Activated gamma-delta T cell (primary cell): ENCODE measurements around the gene FGA.

Experiments used
- DNase-seq: peaks from one replicate; lab custom pipeline; 2025; lab: John Stamatoyannopoulos, UW
- total RNA-seq, 2 donors: gene quantifications; one replicate each; lab custom pipeline; 2026; lab: John Stamatoyannopoulos, UW

FGA gene
- 0 reads per million in 2 donors for total RNA-seq

DNA sequence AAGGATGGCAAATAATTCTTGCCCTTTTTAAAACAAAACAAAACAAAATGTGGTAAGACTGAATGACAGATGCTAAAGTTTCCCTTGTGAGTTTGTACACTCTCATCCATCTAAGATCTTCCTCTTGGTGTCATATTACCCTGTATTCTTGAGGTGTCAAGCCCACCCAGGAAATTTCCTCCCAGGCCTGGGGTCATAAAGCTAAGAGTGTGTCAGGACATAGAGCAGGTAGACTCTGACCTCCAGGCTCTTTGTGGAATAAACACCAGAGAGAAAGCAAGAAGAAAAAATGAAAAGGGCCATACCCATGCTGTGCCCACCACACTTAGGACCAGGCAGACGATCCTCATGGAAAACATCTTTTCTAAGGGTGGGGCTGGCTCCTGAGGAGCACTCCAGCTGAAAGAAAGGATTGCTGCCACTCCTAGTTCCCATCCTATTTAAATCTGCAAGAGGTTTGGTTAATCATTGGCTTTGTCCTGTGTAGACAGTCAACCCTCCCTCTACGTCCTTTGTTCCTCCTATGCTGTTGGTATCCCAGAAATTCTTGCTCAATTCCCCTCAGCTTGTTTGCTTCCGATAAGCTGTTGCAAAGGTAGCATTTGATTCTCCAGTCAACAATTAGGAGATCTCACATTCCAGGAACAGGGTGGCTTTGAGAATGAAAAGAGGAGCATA is at the start of gene FGA:
FGA (minus strand) TSS at position 414 of the 678 bp plus-strand sequence; CDS start at position 359, 55 bp downstream.
- no peak for DNase-seq

GRCh38 chr4:154634058-154634457 is 43.5 kb upstream of the FGA start:
- DNase-seq = no peak

GRCh38 chr4:154631828-154632227 is 41.3 kb upstream of the FGA start:
- DNase-seq = no peak

DNA sequence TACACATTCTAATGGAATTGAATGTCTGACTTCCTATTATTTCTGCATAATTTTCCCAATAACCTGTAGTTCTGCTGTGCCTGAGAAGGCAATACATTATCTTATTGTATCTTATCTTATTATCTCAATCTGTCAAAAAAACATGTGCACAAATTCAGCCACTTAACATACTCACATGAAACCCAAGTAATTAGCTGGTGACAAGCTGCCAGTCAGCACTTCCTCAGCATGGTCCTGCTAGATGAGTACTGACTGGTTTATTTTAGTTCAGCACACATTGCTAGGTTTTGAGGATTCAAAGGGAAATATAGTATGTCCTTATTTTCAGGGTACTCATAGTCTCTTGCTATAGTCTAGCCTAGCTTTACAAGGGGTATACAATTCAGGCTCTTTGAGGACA is 39.8 kb upstream of the FGA start:
- DNase-seq = no peak

DNA sequence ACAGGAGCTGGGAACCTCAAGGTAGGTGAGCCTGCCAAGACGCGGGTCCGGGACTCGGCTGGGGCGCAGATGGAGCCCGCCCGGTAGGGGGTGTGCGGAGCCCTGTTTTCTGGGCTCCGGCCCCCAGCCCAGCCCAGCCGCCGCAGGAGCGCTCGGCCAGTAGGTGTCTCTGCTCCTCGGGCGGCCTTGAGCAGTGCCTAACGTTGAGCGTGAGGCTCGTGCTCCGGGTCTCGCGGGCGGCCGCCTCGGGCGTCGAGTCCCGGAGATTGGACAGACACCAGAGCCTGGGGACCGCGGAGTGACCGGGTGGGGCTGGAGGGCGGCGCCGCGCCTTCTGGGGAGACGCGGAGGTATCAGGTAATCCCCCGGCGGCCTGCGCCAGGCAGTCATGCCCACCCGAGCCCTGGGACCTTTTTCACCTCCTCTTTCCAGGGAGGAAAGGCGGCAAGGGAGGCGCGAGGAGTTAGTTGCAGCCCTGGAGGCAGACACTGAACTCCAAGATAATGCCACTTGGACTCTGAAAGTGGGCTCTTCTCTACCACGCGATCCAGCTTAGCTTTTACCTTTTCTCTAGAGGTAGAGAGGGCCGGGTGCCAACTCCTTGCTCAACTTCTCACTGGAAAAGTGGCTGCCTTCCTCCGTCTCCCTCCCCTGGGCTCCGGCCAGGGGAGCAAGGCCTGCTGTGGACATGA is 36.4 kb upstream of the FGA start:
- peak; percentile 10 for DNase-seq

DNA sequence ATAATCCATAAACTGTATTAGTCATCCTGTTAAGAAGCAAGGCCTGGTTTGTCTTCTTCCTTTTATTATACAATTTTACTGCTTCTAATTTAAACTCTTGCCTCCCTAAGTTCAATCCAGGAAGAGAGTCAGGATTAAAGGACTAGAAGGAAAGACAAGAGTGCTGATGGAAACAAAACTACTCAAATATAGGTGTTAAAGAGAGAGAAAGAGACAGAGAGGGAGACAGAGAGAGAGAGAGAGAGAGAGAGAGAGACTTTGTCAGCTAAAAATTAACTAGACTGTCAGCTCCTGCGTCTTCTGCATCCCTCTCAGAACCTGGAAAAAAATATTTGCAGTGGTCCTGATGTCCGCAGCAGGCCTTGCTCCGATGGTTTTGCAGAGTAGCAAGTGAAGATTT is 35.4 kb upstream of the FGA start:
- no peak for DNase-seq

- DNase-seq = no peak
Observed at GRCh38 chr4:154623995-154624394, 33.5 kb upstream of the FGA start.

DNA sequence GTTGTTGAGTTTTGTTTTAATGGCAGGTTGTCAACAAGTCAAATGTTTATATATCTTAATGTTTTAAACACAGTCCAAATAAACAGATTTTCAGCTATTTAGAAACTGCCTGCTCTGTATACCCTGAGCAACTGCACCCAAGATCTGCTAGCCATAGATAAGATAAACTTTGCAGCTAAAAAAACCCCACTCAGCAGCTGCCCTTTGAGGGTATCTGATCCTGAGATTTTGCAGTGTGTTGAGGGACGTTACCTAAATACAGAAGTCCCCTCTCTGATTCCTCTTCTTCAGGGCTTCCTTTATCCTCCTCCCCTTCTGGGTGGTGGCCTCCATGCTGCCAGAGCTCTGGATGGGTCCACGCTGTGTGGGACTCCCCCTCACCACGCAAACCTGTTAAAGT is 32.9 kb upstream of the FGA start:
- no peak for DNase-seq

GRCh38 chr4:154622598-154622997 is 32.1 kb upstream of the FGA start:
- no peak for DNase-seq

GRCh38 chr4:154620111-154620510 is 29.6 kb upstream of the FGA start:
- DNase-seq = no peak

DNA sequence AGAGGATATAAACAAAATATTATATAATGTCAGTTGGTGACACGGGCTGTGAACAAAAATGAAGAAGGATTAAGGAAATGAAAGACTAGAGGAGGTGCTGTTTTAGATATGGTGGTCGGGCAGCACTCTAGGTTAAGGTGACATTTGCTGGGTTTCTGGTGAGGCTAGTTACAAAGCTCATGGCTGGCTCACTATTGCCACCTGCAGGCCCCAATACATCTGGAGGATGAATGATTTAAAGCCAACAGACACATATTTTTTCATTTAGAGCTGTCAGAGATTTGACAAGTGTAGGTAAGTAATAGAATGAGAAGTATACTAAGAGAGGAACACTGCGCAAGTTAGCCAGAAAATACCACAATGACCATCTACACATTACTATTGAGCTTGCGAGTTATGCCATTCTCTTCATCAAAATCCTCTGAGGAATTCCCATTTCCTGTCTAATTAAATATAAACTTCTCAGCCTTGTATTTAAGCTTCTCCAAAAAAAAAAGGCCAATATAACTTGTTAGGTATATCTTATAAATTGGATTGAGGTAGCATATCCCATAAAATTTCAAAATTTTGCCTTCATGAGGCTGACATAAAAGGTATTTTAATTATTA is 28.3 kb upstream of the FGA start:
- no peak for DNase-seq

DNA sequence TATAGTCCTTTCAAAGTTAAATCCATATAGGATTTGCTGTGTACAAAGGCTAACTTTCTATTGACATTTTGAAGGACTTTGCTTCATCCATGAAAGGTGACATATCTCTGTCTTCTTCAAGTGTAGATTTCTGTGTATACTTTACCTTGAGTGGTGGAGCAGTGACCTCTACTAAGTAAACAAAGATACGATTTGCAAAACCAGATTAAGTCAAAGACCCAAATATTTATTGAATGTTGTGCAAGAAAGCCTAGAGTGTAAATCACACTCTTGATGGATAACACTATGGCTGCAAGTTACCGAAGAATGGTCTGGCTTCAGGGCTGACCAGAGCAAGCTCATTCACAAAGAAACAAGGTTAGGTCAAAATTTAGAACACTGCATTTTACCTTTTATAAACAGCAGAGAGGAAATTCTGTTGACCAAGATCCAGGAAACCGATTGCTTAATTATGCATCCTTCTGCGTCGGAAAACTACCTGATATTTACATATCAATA is 27.3 kb upstream of the FGA start:
- no peak for DNase-seq

DNA sequence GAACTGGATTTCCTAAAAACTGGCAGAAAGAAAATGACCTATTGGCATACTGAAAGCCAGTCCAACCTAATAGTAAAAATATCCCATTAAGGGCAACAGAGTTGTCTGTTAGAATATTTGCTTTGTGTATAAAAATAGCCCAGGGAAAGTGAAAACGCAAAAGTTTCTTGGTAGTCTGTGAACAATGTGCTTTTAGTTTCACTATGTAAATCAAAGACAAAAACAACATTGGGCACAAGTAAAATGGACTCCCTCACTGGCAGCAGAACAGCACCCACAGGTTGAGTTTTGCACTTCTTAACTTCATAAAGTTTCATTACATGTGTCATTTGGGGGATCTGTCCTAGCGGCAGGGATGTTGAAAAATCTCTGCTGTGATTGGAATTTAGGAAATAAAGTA is 26.2 kb upstream of the FGA start:
- no peak for DNase-seq

- DNase-seq = no peak
Observed at GRCh38 chr4:154616287-154616686, 25.7 kb upstream of the FGA start.

- DNase-seq = no peak
Observed at GRCh38 chr4:154615211-154615610, 24.7 kb upstream of the FGA start.

DNA sequence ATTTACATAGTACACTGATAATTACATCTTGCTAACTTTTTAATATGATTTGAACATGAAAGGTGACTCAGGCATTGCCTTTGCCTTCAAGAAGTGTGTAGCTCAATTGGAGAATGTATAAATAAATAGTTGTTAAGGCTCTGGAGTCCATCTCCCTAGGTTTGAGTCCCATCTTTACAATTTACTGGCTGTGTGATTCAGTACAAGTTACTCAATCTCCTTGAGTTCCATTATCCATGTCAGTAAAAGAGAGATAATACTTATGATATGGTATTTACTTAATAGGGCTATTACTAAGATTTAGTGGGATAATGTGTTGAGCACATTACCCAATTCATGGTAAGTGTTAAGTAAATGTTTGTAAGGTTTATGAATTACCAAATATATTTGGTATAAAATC is 23.8 kb upstream of the FGA start:
- DNase-seq = no peak

DNA sequence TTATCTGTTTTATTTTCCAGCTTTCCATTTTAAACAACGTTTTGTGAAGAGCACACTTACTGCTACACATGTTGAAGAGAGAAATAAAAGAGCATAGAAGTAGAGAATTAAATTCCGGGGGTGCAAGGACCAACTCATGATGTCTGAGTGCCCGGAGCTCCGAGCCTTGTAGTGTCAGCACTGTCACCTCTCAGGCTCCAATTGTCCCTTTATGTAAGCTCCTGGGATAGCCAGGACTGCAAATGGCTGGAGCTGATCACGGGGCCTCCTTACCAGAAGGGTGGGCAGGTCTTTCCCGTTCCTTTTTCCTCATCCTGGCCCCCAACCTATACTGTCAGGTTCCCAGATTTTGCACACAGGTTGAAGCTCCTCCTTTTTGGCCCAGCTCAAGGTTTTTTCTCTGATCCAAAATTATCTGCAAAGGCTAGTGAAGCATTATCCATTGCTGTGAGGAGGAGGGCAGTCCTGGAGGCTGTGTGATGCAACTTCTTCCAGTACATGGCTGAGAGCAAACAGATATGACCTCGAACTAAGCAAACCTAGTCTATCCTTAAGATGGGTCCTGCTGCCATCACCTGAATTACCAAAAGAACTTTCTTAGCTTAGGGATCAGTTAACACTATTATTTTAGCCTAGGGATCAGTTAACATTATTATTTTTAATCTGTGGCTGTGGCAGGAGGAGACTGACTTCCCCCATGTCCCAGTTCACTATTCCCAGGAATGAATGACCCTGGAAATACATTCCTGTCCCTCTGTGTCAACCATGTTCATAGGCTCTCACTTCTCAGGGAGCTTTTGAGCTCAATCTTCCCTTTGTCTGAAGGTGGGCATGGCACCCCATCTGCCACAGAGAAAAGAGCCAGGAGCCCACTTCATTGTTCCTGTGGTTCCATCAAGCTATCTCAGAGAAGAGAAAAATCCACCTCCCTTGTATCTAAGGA is 22.2 kb upstream of the FGA start, which contains the start of gene FGG:
FGG (minus strand) TSS at position 185 of the 943 bp plus-strand sequence; CDS start at position 138, 47 bp downstream.
- DNase-seq = no peak

DNA sequence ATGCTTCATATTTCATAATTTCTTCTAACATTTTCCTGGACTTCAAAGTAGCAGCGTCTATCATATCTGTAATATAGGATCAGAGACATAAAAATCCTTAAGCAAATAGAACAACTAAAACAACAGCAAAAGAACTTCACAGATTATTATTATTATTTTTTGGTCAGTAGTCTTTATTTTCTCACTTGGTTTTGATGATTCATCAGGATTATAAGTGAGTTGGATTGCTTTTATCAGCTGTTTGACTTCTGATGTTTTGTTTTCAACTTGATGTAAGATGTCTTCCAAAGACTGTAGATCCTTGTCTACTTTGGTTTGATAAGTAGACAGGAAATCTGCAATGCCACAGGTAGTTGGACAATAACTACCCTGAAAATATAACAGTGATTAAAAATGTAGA is 21.3 kb upstream of the FGA start:
- DNase-seq = no peak

GRCh38 chr4:154610582-154610981 is 20.0 kb upstream of the FGA start:
- no peak for DNase-seq

DNA sequence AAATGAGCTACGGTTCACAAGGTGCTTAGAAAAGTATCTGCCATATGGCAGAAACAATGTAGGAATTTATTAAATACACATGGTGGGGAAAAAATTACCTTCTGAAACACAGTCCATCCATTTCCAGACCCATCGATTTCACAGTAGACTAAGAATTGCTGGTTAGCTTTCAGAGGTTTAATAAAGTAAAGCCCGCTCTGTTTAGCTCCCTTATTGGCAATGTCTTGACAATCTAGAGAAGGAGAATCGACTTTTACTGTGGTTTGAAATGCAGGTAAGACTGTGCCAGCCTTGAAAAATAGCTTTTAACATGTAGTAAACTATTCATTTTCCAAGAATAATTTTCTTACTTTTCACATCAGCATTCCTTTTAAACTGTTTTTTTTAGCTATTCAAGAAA is 19.0 kb upstream of the FGA start:
- no peak for DNase-seq

GRCh38 chr4:154608361-154609252 is 18.1 kb upstream of the FGA start:
- no peak for DNase-seq
